GM10847 (cell line): ENCODE results near the gene FCRL5.

Experiments used
- POLR2A ChIP-seq: IDR thresholded peaks from 2 replicates; pipeline ENCODE4 v1.6.1; 2011; ENCODE audit not compliant: insufficient read length; ENCODE audit errors: extremely low read depth

FCRL5 gene

GRCh38 chr1:157542676-157543075 is 9.6 kb downstream of the FCRL5 start:
- no peak for TF ChIP-seq POLR2A

- TF ChIP-seq POLR2A, result no peak
Measured at GRCh38 chr1:157540852-157541251, 11.5 kb downstream of the FCRL5 start.

GRCh38 chr1:157540160-157540748 is 12.1 kb downstream of the FCRL5 start:
- TF ChIP-seq POLR2A, result no peak

GRCh38 chr1:157539568-157539967 is 12.7 kb downstream of the FCRL5 start:
- no peak for TF ChIP-seq POLR2A

GRCh38 chr1:157532569-157532968 is 19.7 kb downstream of the FCRL5 start:
- no peak for TF ChIP-seq POLR2A

- no peak for TF ChIP-seq POLR2A
Measured at GRCh38 chr1:157523774-157524493, 28.4 kb downstream of the FCRL5 start.

GRCh38 chr1:157521056-157521455 is 31.3 kb downstream of the FCRL5 start:
- no peak for TF ChIP-seq POLR2A

- no peak for TF ChIP-seq POLR2A
Measured at GRCh38 chr1:157520386-157520935, 31.9 kb downstream of the FCRL5 start.

GRCh38 chr1:157519451-157519850 is 32.9 kb downstream of the FCRL5 start:
- no peak for TF ChIP-seq POLR2A

- TF ChIP-seq POLR2A, result no peak
Measured at GRCh38 chr1:157517016-157517415, 35.3 kb downstream of the FCRL5 start.

- no peak for TF ChIP-seq POLR2A
Measured at GRCh38 chr1:157515709-157516108, 36.6 kb downstream of the FCRL5 start.

GRCh38 chr1:157515141-157515540 is 37.2 kb downstream of the FCRL5 start:
- no peak for TF ChIP-seq POLR2A

GRCh38 chr1:157512036-157512969 is 40.0 kb downstream of the FCRL5 start:
- TF ChIP-seq POLR2A, result no peak

- no peak for TF ChIP-seq POLR2A
Measured at GRCh38 chr1:157509546-157510232, 42.6 kb downstream of the FCRL5 start.
